HCT116 (cell line): ENCODE results near the gene CYSRT1. TPM values are rescaled to one million over a fixed set of nuclear protein-coding genes. Genes with fewer than 3 reads are reported as not detected.

Experiments used
- ATAC-seq: fragments of 200-7000 bp; cut with Tn5 transposase; 2 replicates; pipeline ENCODE4 v1.9.1; 2020; ENCODE audit warnings: mild to moderate bottlenecking, moderate library complexity
- BruUV-seq: library from RNA; stranded (reverse); fragments of 400-500 nt; replicated peaks from 2 replicates; lab custom pipeline; 2021; lab: Mats Ljungman, UMichigan
- CTCF ChIA-PET: fragments of 300-600 bp; sonication (Branson Sonifier 250); formaldehyde crosslinking; loops from one replicate; lab custom pipeline; 2021; ENCODE audit warnings: antibody characterized with exemption; lab: Charles Lee
- POLR2A ChIA-PET: fragments of 300-600, 350-600 bp; sonication (Branson Sonifier 250); formaldehyde crosslinking; loops from one replicate; lab custom pipeline; 2021; ENCODE audit warnings: antibody characterized with exemption; lab: Charles Lee
- RAD21 ChIA-PET, 2 experiments: fragments of 300-600 bp; sonication (Branson Sonifier 250); formaldehyde crosslinking; loops; one replicate each; lab custom pipeline; 2023; ENCODE audit warnings: low total read pairs in 2 of 2; ENCODE audit not compliant: uncharacterized antibody in 2 of 2, unreplicated experiment in 2 of 2, low non-redundant PET in 1 of 2; lab: Charles Lee
- DNase-seq: peaks from one replicate; pipeline ENCODE4 v3.0.0-alpha.2; 2010; ENCODE audit warnings: low read depth, low spot score
- H2AFZ ChIP-seq: fragments of 200-600 bp; shearing (Covaris generic), sonication (generic); 2 replicates; pipeline ENCODE4 v1.6.1; 2017; ENCODE audit warnings: low read depth, mixed run types, mixed read lengths, antibody characterized with exemption, low read length; ENCODE audit not compliant: poor library complexity, severe bottlenecking
- H3K27ac ChIP-seq: 2 replicates; pipeline ENCODE4 v1.5.1; 2012; ENCODE audit warnings: low read depth, low read length
- H3K27me3 ChIP-seq: fragments of 200-600 bp; sonication (generic); 2 replicates; pipeline ENCODE4 v1.6.1; 2016; ENCODE audit warnings: mixed run types, low read length, mixed read lengths; ENCODE audit not compliant: insufficient read depth
- H3K36me3 ChIP-seq, 2 experiments: fragments of 200-500 bp in 1 of 2; fragments of 200-600 bp in 1 of 2; sonication (Bioruptor generic) in 1 of 2; sonication (generic) in 1 of 2; 2 replicates each; pipeline versions ENCODE4 v1.5.1 to v1.6.1; 2014 to 2016; ENCODE audit warnings: low read length in 2 of 2, inconsistent platforms in 1 of 2, mixed read lengths in 1 of 2, mixed run types in 1 of 2; ENCODE audit not compliant: insufficient read depth in 2 of 2, control insufficient read depth in 1 of 2
- H3K4me1 ChIP-seq, 2 experiments: fragments of 200-600 bp in 1 of 2; sonication (generic) in 1 of 2; 2 replicates each; pipeline versions ENCODE4 v1.5.1 to v1.6.1; 2012 to 2017; ENCODE audit warnings: low read length in 2 of 2, inconsistent platforms in 1 of 2, mild to moderate bottlenecking in 1 of 2, mixed read lengths in 1 of 2, mixed run types in 1 of 2, moderate library complexity in 1 of 2; ENCODE audit not compliant: insufficient read depth in 2 of 2, control insufficient read depth in 1 of 2
- H3K4me2 ChIP-seq: fragments of 200-600 bp; sonication (generic); 2 replicates; pipeline ENCODE4 v1.6.1; 2017; ENCODE audit warnings: mixed run types, low read length, mixed read lengths
- H3K4me3 ChIP-seq, 2 experiments: fragments of 200-600 bp in 1 of 2; sonication (generic) in 1 of 2; replicated peaks in 1 of 2; 2 replicates each; pipeline ENCODE4 v1.5.1; 2011 to 2016; ENCODE audit warnings: low read length in 2 of 2, control low read depth in 1 of 2, low read depth in 1 of 2, mild to moderate bottlenecking in 1 of 2, mixed read lengths in 1 of 2, mixed run types in 1 of 2
- H3K79me2 ChIP-seq: fragments of 200-600 bp; sonication (generic); 2 replicates; pipeline ENCODE4 v1.6.1; 2017; ENCODE audit warnings: mild to moderate bottlenecking, mixed run types, low read length, moderate library complexity, mixed read lengths; ENCODE audit not compliant: insufficient read depth
- H3K9ac ChIP-seq: fragments of 200-600 bp; sonication (generic); 2 replicates; pipeline ENCODE4 v1.6.1; 2016; ENCODE audit warnings: low read length, mixed read lengths
- H3K9me2 ChIP-seq: fragments of 200-600 bp; sonication (generic), shearing (Covaris generic); 2 replicates; pipeline ENCODE4 v1.6.1; 2017; ENCODE audit warnings: mixed run types, mild to moderate bottlenecking, moderate library complexity; ENCODE audit not compliant: insufficient read depth
- H3K9me3 ChIP-seq, 2 experiments: fragments of 200-500 bp in 1 of 2; fragments of 200-600 bp in 1 of 2; sonication (Bioruptor generic) in 1 of 2; sonication (generic) in 1 of 2; 2 replicates each; pipeline ENCODE4 v1.6.1; 2014 to 2017; ENCODE audit warnings: low read length in 2 of 2, mixed read lengths in 2 of 2, inconsistent platforms in 1 of 2, low read depth in 1 of 2, mild to moderate bottlenecking in 1 of 2, mixed run types in 1 of 2, moderate library complexity in 1 of 2; ENCODE audit not compliant: control insufficient read depth in 1 of 2, insufficient read depth in 1 of 2
- H4K20me1 ChIP-seq: fragments of 200-600 bp; sonication (generic), shearing (Covaris generic); 2 replicates; pipeline ENCODE4 v1.6.1; 2017; ENCODE audit warnings: mixed run types, mild to moderate bottlenecking, moderate library complexity; ENCODE audit not compliant: insufficient read depth
- ATF3 ChIP-seq: IDR thresholded peaks from 2 replicates; pipeline ENCODE4 v1.6.1; 2012
- CBX3 ChIP-seq: IDR thresholded peaks from 2 replicates; pipeline ENCODE4 v1.6.1; 2012; ENCODE audit warnings: low read depth
- ELF1 ChIP-seq: IDR thresholded peaks from 2 replicates; pipeline ENCODE4 v1.6.1; 2012; ENCODE audit warnings: low read depth, borderline replicate concordance
- EZH2 ChIP-seq: fragments of 200-600 bp; sonication (generic); IDR thresholded peaks from 2 replicates; pipeline ENCODE4 v1.6.1; 2017; ENCODE audit warnings: antibody characterized with exemption, mixed run types
- FOSL1 ChIP-seq: IDR thresholded peaks from 2 replicates; pipeline ENCODE4 v1.6.1; 2012; ENCODE audit warnings: low read depth
- JUND ChIP-seq: IDR thresholded peaks from 2 replicates; pipeline ENCODE4 v1.6.1; 2012
- MAX ChIP-seq: IDR thresholded peaks from 2 replicates; pipeline ENCODE4 v1.6.1; 2012
- POLR2A ChIP-seq: IDR thresholded peaks from 2 replicates; pipeline ENCODE4 v1.7.0; 2011; ENCODE audit warnings: borderline replicate concordance; ENCODE audit not compliant: insufficient read depth, insufficient read length; ENCODE audit errors: extremely low read depth
- RAD21 ChIP-seq: IDR thresholded peaks from 2 replicates; pipeline ENCODE4 v1.6.1; 2012; ENCODE audit warnings: low read depth, mild to moderate bottlenecking
- REST ChIP-seq: IDR thresholded peaks from 2 replicates; pipeline ENCODE4 v1.6.1; 2012; ENCODE audit warnings: low read depth
- SIN3A ChIP-seq: IDR thresholded peaks from 2 replicates; pipeline ENCODE4 v1.6.1; 2012; ENCODE audit warnings: low read depth
- SP1 ChIP-seq: IDR thresholded peaks from 2 replicates; pipeline ENCODE4 v1.6.1; 2012; ENCODE audit warnings: low read depth
- SRF ChIP-seq: IDR thresholded peaks from 2 replicates; pipeline ENCODE4 v1.6.1; 2012; ENCODE audit warnings: low read depth
- TCF7L2 ChIP-seq: IDR thresholded peaks from 2 replicates; pipeline ENCODE4 v1.7.0; 2011; ENCODE audit warnings: borderline replicate concordance, inconsistent platforms; ENCODE audit not compliant: insufficient read depth, insufficient read length; ENCODE audit errors: extremely low read depth
- ZBTB33 ChIP-seq: IDR thresholded peaks from 2 replicates; pipeline ENCODE4 v1.6.1; 2011; ENCODE audit warnings: mild to moderate bottlenecking, low read length, moderate library complexity; ENCODE audit not compliant: insufficient replicate concordance; ENCODE audit errors: extremely low read depth
- ZFX ChIP-seq: fragments of 450-650 bp; IDR thresholded peaks from 2 replicates; pipeline ENCODE4 v1.6.1; 2017
- ZNF274 ChIP-seq: fragments of 200-500 bp; sonication (Bioruptor generic); IDR thresholded peaks from 2 replicates; pipeline ENCODE4 v1.6.1; 2014; ENCODE audit warnings: mild to moderate bottlenecking, low read depth, low read length, inconsistent platforms
- intact Hi-C: fragments of 100-400 bp; cut with micrococcal nuclease; formaldehyde crosslinking; loops from 2 replicates; pipeline ENCODE4 v1.10.0; 2022
- total RNA-seq: library from RNA; stranded (reverse); gene quantifications from one replicate; pipeline ENCODE4 v1.2.1, GENCODE V29; 2021; ENCODE audit not compliant: unreplicated experiment

The CYSRT1 gene
- total RNA-seq, 1 experiment from 2014 or later: 4.3 TPM

- POLR2A ChIA-PET: no interaction called here
- Histone ChIP-seq H3K4me3 (no peak overlapping the region), H3K9me3 (no peaks in the 10 kb centered on the region), H4K20me1 (no peaks in the 10 kb centered on the region), H2AFZ (no peak overlapping the region), H3K36me3 (peaks cover 12 to 26% of the 10 kb centered on the region in 2 experiments; a peak in 3 of 4 replicates), H3K9me2 (no peaks in the 10 kb centered on the region), H3K4me2 (no peak overlapping the region), H3K9ac (no peak overlapping the region), H3K27ac (no peak overlapping the region), H3K27me3 (no peaks in the 10 kb centered on the region), H3K4me1 (peaks cover 6 to 7% of the 10 kb centered on the region in 2 experiments; a peak in 3 of 4 replicates), H3K79me2 (peaks cover 6% of the 10 kb centered on the region; the same call in 1 of the 2 replicates)
- RAD21 ChIA-PET: no interaction called here
- TF ChIP-seq CBX3: no peak
- no peak for TF ChIP-seq EZH2
- TF ChIP-seq SIN3A: no peak
- TF ChIP-seq SP1: no peak
- no peak for TF ChIP-seq TCF7L2
- no peak for TF ChIP-seq POLR2A
- TF ChIP-seq FOSL1: no peak
- TF ChIP-seq ELF1: no peak
- TF ChIP-seq ZFX: no peak
- TF ChIP-seq REST: no peak
- no peak for TF ChIP-seq JUND
- TF ChIP-seq ZNF274: no peak
- no peak for TF ChIP-seq RAD21
- no peak for TF ChIP-seq ATF3
- no peak for TF ChIP-seq MAX
- TF ChIP-seq ZBTB33: no peak
- TF ChIP-seq SRF: no peak
- CTCF ChIA-PET: no interaction called here
- ATAC-seq: no peak
- DNase-seq: no peak
- no TSS peak for BruUV-seq
- intact Hi-C loops: no loop called here
Measured at GRCh38 chr9:137269231-137269772, 44.3 kb downstream of the CYSRT1 start.
